ENCODE data around the gene VIPR2.

DNA sequence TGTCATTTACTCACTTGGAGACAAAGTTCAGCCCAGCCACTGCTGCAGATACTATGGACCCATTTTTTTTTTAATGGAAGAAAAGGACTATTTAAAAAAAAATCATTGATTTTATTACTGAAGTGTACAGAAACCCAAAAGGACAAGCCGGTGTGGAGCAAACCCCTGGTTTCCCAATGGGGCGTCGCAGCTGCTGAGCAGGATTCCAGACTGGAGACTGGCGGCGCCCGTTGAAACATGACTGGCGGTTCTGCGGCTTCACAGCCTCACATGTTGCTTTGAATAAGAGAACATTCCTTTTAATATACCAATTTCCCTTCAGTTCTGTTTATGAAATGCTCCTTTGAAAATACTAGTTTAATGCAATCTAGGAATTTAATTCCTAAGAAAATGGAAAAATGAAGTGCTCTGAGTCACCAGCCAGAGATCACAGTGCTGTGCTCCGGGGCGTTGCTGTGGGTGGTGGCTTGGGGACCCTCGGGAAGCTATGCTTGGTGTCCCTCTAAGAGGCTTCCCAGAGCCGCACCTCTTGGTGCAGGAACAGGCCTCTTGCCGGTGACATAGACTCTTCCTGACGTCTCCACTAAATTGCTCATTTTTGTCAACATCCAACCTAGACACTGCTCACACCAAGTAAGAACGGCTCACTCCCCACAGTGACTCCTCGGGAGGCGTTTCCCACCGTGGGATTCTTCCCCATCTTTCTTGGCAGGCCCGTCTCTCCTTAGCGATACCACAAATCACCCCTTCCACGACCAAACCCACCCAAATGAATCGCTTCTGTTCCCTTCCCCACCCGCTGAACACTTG lies 12.0 kb upstream of the VIPR2 start:
- TF ChIP-seq, protein P1, sequence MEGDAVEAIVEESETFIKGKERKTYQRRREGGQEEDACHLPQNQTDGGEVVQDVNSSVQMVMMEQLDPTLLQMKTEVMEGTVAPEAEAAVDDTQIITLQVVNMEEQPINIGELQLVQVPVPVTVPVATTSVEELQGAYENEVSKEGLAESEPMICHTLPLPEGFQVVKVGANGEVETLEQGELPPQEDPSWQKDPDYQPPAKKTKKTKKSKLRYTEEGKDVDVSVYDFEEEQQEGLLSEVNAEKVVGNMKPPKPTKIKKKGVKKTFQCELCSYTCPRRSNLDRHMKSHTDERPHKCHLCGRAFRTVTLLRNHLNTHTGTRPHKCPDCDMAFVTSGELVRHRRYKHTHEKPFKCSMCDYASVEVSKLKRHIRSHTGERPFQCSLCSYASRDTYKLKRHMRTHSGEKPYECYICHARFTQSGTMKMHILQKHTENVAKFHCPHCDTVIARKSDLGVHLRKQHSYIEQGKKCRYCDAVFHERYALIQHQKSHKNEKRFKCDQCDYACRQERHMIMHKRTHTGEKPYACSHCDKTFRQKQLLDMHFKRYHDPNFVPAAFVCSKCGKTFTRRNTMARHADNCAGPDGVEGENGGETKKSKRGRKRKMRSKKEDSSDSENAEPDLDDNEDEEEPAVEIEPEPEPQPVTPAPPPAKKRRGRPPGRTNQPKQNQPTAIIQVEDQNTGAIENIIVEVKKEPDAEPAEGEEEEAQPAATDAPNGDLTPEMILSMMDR (IDR thresholded peaks at IDR 0.05), result no peak
- TF ChIP-seq POLR2A (IDR thresholded peaks at IDR 0.05), result no peak
